Measurements from ENCODE around the gene CEP128.
A peak's percentile ranks its signal among the peaks of the same experiment; 100 is the strongest.

CEP128 gene

DNA sequence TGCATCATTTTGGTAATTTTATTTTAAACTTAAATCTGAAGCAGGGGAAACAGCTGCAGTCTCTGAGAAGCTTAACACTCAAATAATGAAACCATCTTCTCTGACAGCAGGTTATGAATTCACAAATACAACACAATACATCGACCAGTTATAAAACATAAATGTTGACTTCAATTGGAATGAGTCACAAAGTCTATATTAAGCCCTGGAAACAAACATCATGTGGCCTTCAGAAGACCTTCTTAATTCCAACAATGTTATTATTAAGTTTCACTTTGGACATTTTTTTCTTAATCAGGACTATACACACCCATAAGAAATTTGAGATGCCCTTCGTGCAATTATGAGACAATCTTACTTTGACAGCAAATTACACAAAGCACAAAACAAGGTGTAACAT lies 68.9 kb downstream of the CEP128 start:
- peak in 1 of 3 experiments; percentile 14 for DNase-seq

- no peak for DNase-seq
Observed at GRCh38 chr14:80868260-80868659, 73.3 kb downstream of the CEP128 start.

DNA sequence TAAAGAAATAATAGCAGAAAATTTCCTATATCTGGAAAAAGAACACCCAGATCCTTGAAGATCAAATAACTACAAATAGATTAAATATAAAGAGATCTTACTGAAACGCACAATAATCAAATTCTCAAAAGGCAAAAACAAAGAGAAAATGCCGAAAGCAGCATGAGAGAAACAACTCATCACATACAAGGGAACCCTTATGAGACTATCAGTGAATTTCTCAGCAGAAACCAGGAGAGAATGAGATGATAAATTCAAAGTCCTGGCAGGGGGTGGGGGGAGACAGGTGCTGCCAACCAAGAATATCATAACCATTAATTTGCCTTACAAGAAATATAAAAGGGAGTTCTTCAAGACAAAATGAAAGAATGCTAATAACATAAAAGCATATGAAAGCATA lies 73.7 kb downstream of the CEP128 start:
- DNase-seq, result no peak

DNA sequence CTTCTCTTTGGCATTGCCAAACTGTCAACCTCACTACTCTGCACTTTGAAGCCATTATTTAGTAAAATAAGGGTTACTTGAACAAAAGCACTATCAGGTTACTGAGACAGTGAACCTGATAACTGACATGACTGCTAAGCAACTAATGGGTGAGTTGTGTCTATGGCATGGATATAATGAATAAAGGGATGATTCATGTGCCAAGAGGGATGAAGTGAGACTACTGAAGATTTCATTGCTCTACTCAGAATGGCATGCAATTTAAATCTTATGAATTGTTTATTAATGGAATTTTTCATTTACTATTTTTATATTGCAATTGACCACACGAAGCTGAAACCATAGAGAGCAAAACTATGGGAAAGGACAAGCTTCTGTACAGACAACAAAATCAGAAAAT lies 74.4 kb downstream of the CEP128 start:
- no peak for DNase-seq

GRCh38 chr14:80865565-80865964 lies 76.0 kb downstream of the CEP128 start:
- no peak for DNase-seq

- no peak for DNase-seq
Observed at GRCh38 chr14:80862983-80863382, 78.6 kb downstream of the CEP128 start.

DNA sequence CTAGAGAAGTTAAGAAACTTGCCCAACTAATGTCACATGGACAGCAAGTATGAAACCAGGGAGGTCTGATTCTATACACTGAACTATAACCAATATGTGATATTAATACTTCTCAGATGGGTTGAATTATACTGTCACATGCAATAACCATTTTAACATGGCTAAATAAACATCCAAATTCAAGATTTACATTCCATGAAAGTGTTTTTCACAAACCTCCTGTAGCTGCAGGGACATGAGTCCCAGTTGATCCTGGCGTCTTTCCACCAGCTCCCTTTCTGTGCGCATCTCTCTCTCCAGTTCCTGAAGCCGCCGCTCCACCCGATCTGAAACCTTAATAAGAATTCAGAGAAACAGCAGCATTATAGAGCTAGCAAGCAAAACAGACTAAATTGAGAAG lies 79.0 kb downstream of the CEP128 start:
- no peak for DNase-seq

DNA sequence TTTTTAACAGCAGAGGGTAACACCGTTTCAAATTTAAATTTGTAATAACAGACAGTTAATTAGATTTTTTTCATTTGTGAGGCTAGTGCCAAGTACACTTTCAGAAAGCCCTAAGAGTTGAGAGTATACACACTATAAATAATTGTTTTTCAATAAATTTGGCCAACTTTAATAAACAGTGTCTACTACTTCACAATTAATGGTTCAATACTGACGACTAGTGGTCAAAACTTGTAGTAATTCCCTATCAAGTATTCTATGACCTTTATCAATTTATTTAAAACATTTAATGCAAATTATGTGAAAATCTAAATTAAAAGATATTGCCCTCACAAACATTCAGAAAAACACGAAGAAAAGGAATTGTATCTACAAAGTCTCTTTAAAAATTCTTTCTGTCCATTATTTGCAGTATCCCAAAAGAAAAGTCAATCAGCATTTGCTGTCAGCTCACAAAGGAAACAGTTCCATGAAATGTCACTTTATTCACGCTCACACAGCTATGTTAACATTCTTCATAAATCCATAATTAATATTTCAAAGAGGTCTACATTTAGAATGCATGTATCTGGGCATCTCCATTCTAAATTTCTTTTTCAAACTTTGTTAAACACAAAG lies 91.2 kb downstream of the CEP128 start:
- DNase-seq, result peak in 2 of 3 experiments; percentile 27 to 69

GRCh38 chr14:80847070-80847469 lies 94.5 kb downstream of the CEP128 start:
- no peak for DNase-seq

GRCh38 chr14:80845856-80846255 lies 95.7 kb downstream of the CEP128 start:
- peak in 1 of 3 experiments; percentile 18 for DNase-seq

DNA sequence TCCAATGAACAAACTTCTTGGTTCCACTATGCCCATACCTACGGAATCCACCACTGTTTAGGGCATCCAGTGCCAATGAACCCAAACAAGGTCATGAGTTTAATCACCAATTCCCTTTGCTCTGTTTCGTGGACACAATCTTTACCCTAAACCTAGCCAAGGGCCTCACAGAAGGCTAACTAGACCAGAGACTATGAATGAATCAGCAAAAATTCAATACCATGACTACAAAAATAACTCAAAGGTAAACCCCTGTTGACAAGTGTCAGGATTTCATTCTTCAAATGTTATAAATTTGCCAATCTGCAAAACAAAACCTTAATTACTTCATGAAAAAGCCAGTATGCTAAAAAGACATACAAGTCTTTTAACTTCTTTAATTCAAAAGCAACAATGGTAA lies 96.7 kb downstream of the CEP128 start:
- DNase-seq, result no peak

DNA sequence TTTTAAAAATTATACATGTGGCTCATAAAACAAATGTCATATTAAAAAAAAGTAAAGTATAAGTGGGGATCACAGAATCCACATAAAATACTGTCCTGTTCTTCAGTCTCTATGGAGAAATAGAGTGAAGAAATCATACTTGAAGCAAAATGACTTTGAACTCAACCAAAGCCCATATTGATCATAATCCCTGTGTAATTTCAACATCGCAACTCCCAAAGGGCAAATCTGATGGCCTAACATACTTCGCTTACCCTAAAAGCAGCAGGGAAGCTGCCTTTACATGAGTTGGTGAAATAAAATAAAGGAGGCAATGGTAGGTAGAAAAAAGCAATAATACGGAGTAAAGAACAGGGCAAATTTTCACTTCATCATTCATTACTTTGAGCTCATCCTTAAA lies 101.8 kb downstream of the CEP128 start:
- DNase-seq, result no peak

DNA sequence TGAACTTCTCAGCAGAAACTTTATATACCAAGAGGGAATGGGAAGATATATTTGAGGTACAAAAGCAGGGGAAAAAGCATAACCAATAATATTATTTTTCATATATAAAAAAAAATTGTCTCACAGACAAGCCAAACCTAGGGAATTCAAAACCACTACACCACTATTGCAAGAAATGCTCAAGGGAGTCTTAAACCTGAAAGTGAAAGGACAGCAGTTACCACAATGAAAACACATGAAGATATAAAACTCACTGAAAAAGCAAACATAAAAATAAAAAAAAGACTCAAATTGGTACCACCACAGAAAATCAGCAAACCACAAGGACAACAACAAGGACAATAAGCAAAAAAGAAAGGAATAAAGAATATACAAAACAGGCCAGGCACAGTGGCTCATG lies 131.9 kb downstream of the CEP128 start:
- DNase-seq, result no peak

DNA sequence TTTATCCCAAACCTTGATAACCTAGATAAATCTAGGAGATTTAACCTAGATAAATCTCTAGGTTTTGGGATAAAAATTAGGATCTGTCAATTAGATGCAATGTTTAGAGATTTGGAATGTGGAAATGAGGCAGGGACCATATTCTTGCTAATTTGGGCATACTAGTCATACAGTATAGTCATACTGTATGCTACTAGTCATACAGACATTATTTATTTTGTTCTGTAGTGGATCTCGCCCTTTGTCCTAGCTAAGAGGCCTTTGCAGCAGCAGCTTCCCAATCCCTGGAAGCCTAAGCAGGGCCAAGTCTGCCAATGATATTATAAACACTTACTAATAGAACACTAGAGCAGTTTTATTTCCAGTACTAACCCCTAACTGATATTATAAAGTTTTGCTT lies 136.4 kb downstream of the CEP128 start:
- DNase-seq, result no peak

- DNase-seq, result no peak
Observed at GRCh38 chr14:80798878-80799277, 142.7 kb downstream of the CEP128 start.

DNA sequence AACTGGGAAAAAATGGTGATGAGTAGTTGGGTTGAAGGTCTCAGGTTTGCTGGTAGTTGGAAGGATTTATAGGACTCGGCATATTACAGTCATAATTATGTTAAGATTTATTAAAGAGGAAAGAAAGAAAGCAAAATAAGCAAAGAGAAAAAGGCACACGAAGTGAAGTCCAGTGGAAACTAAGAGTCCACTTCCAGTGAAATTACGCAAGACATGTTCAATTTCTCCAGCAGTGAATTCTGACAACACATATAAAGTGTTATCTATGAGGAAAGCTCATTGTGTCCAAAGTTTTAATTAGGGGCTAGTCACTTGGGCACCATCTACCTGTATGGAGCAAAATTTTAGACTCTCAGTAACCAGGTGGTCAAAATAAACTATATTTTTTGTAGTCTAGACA lies 143.3 kb downstream of the CEP128 start:
- no peak for DNase-seq

- no peak for DNase-seq
Observed at GRCh38 chr14:80792771-80793170, 148.8 kb downstream of the CEP128 start.

DNA sequence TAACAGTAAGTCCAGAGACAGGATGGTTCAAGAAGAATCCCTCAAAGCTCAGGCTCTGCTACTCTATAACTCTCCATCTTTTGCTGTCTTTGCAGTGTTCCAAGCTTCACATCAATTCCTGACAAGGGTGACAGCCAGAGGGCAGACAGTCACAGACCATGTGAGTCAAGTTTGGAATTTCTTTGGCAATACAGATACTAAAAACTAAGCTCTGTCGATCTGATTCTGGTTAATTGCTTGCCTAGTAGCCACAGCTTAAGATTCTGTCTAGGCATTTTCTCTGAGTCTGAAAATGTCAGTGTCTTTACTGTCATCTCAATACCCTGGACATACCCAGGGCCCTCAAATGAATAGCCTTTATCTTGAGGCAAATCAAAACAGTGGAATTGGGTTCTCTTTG lies 153.7 kb downstream of the CEP128 start:
- DNase-seq, result no peak

- peak in 1 of 3 experiments; percentile 10 for DNase-seq
Observed at GRCh38 chr14:80784820-80785219, 156.7 kb downstream of the CEP128 start.

GRCh38 chr14:80781972-80782367 lies 159.6 kb downstream of the CEP128 start:
- no peak for DNase-seq

GRCh38 chr14:80780500-80780899 lies 161.0 kb downstream of the CEP128 start:
- DNase-seq, result no peak

- no peak for DNase-seq
Observed at GRCh38 chr14:80776657-80777056, 164.9 kb downstream of the CEP128 start.

DNA sequence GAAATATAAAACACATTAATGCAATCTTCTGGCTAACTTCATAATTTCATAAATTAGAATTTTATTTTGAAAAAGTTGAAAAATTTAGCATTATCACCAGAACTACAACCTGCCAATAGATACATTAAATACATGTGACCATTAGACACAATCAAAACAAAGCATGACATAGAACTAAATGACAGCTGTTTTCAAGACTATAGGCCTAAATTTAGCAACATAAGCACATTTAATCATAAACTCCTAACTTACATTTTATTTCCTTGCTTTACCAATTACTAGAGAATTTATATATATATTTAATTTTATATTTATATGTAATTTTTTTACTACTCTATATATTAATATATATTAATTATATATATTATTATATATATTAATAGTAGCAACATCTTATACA lies 165.4 kb downstream of the CEP128 start:
- no peak for DNase-seq

- DNase-seq, result no peak
Observed at GRCh38 chr14:80772504-80772903, 169.0 kb downstream of the CEP128 start.

- DNase-seq, result no peak
Observed at GRCh38 chr14:80771201-80771600, 170.3 kb downstream of the CEP128 start.

Data from NCI-H1417 (cell line).